Inferior parietal cortex (tissue), 1 donor: Measurements from ENCODE around the gene ITGB7.

Experiments
- DNase-seq: peaks from one replicate; pipeline ENCODE4 v3.0.0-alpha.2; 2016; ENCODE audit errors: extremely low spot score

Gene ITGB7

GRCh38 chr12:53147653-53148052 lies 59.4 kb downstream of the ITGB7 start:
- DNase-seq: no peak

DNA sequence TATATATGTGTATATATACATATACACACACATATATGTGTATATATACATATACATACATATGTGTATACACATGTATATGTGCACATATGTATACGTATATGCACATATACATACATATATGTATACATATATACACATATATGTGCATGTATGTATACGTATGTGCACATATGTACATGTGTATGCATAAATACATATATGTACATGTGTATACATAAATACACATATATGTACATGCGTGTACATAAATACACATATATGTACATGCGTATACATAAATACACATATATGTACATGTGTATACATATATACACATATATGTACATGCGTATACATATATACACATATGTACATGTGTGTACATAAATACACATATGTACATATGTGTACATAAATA lies 59.9 kb downstream of the ITGB7 start:
- DNase-seq: no peak

DNA sequence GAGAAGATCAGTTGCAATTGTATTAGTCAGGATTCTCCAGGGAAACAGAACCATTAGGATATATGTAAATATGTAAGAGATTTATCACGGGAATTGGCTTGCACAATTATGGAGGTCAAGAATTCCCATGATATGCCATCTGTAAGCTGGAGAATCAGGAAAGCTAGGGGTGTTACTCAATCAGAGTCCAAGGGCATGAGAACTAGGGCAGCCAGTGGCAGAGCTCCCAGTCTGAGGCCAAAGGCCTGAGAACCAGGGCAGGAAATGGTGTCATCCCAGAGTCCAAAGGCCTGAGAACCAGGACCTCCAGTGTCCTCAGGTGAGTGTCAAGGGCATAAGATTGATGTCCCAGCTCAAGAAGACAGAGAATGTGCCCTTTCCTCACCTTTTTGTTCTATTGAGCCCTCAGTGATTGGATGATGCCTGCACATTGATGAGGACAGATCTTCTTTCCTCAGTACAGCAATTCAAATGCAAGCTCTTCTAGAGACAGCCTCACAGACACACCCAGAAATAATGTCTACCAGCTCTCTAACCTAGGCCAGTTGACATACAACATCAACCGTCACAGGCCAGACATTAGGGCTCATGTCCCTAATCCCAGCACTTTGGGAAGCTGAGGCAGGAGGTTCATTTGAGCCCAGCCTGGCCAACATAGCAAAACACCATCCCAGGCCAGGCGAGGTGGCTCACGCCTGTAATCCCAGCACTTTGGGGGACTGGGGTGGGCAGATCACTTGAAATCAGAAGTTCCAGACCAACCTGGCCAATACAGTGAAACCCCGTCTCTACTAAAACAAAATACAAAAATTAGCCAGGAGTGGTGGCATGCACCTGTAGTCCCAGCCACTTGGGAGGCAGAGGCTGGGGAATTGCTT lies 61.4 kb downstream of the ITGB7 start:
- DNase-seq: no peak

- DNase-seq: no peak
Measured at GRCh38 chr12:53143355-53143754, 63.7 kb downstream of the ITGB7 start.
